Stimulated activated CD4-positive, alpha-beta T cell treated with anti-CD3 and anti-CD28 coated beads, Interleukin-12 subunit alpha, Interleukin-12 subunit beta, amount 100 ng/mL, for 24 hours (primary cell): ENCODE results near the gene HOXB4.

Experiments
- DNase-seq, 2 experiments: peaks; one replicate each; pipeline ENCODE4 v3.0.0-alpha.2; 2020; ENCODE audit warnings: low read depth in 2 of 2

Gene HOXB4

DNA sequence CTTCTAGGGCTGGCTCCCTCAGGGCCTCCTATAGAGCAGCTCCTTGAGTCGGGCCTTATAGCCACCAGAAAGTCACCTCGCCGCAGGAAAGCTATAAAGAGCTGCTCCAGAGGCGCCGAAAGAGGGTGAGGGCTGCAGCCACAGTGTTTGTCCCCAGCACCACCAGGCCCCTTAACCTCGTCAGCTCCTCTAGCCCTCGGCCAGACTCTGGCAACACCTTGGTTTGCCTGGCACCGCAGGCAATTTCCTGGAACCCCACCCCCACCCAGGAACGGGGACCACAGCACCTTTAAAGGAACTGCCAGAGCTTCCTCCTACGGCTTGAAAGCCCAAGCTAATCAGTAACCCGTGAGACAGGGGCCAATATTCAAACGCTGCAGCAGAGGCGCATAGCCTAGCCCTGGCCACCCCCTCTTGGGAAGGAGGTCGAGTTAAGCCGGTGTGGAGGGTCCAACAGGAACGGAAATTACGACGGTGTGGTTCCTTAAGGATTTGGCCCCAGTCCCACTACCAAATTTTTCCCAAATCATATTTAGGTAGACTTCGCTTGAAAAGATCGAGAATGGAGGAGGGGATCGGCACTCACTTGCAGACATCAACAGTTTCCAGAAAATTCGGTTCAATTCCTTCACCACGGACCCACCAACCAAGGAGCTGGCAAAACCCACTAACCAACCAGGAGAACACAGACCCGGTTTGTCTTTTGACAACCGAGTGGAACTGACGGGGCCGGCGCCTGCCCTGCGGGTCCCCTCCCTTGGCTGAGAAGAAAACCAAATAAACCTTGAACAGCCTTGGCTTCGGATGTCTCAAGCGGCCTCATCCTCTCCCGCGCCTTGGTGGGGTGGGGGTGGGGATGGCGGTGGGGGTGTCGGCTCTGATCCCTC, 23.6 kb upstream of the HOXB4 start:
- no peak for DNase-seq

- DNase-seq, result no peak
Measured at GRCh38 chr17:48601207-48601538, 23.0 kb upstream of the HOXB4 start.

GRCh38 chr17:48600244-48601098, 22.3 kb upstream of the HOXB4 start:
- DNase-seq, result no peak

- DNase-seq, result no peak
Measured at GRCh38 chr17:48599354-48599753, 21.2 kb upstream of the HOXB4 start.

GRCh38 chr17:48598736-48599135, 20.6 kb upstream of the HOXB4 start:
- DNase-seq, result no peak

DNA sequence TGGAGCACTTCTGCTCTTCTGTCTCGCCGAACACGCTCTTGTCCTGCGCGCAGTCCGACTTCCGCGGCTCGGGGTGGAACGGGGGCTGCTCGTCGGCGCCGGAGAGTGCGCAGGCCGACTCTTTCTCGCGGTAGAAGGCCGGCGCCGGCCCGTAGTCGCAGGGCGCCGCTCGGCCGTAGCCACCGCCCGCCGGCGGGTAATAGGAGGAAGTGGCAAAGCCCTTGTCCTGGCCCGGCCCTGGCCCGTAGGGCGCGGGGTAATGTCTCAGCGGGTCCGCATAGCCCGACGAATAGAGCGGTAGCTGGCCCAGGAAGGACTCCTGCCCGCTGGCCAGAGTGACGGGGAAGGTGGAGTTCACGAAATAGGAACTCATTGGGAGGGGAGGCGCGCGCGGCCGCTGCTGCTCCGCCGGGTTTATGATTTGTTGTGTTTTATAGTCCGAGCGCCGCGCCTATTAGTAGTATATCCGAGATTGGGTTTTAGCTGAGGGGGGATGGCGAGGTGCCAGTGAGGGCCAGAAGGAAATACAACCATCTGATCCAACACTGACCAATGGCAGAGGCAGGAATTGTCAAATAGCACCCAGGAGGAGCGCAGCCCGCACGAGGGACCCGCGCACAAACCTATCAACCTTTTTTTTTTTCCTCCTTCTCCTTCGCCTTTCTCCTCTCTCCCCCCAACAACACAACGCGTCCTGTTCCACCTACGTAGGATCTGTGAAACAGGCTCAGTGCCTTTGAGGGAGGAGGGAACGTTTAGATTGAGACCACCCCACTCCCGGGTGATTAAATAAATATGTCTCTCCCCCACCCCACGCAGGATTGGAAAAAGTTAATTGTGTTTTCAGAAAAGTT, 19.9 kb upstream of the HOXB4 start:
- no peak for DNase-seq

- no peak for DNase-seq
Measured at GRCh38 chr17:48597528-48597777, 19.3 kb upstream of the HOXB4 start.

DNA sequence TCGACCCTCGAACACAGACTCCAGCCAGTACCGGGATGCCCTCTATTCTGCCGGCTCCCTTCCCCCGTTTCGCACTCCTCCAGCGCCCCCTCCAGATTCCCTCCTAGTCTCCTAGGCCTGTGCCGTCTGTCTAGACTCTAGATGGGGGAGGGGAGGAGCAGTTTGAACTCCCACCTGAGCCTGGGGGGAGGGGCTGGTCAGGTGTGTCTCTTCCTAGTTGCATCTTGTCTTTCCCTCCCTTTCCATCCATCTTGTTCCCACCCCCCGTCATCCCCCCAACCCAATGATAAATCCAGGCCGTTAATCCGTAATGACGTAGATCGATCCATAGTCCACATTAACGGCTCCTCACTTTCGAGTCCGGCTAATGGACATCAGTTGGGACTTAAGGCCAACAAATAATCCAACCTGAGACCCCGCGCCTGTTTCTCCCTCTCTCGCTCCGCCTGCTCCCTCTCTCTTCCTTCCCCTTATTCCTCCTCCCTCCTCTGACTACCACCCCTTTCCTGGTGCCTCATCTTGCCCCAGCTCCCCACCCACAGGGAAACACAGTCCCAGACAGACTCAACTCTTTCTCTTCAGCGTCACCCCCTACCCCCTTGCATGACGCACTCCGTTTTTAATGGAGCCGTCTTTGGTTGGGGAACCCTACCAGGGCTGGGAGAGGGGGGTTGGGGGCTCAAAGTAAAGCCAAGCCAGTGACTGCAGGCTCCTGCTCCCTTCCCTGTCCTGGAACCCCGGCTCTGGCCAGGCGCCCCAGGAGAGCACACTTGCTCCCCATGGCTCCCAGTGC, 18.8 kb upstream of the HOXB4 start:
- DNase-seq, result no peak

DNA sequence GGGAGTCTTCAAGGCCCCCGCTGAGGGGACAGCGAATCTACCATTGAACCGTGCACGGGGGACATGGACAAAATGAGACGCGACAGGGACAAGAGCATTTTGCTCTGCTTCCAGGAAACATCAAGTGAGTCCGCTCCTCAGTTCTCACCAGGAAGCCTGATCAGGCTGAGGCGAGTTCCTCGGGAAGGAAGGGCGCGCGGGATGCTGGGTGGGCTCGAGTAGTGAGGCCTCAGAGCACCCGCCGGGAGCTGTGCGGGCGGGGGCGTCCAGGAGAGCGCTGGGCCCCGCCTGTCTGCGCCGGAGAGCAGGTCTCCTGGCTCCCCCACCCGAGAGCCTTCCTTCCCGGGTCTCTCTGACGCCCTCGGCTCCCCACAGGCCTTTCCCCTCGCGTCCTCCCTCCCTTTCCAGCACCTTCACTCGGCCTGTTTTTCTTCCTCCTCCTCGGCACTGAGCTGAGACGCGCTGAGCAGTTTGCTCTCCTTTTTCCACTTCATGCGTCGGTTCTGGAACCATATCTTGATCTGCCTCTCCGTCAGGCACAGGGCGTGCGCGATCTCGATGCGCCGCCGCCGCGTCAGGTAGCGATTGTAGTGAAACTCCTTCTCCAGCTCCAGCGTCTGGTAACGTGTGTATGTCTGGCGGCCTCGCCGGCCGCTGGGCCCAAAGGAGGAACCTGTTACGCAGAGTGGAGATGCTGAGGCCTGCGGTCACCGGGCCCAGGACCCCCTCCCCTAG, 18.0 kb upstream of the HOXB4 start:
- DNase-seq, result no peak

- DNase-seq, result no peak
Measured at GRCh38 chr17:48595278-48595999, 17.3 kb upstream of the HOXB4 start.

DNA sequence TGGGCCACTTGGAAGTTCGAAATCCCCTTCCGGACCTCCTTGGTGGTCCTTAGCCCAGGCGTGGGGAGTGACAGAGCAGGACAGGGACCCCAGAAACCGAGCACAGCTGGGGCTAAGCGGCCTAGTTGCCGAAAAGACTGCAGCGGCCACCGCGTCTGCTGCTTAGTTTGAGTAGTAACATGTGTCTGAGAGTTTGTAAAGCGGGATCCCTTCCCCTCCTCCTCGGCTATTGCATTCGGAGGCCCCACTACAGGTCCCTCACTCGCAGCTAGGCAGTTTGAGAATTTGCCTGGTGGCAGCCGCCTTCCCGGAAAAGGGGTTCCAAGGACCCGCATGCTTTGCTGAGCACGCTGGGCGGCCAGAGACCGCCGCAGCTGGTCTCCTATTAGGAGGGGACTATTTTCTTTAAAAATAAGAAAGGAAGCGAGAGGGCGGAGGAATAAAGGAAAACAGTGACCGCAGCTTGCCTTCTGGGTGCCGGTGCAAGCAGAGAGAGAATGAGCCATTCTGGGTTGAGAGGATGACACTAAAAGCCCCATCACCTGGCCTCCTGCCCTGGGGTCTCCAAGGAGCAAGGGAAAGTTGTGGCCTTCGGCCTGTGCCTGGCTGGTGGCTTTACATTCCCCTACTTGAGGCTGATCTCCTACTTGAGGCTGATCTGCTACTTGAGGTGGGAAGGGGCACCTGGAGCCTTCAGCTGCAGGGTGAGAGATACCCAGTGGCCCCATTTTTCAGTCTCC, 16.6 kb upstream of the HOXB4 start:
- no peak for DNase-seq

GRCh38 chr17:48593840-48594537, 15.8 kb upstream of the HOXB4 start:
- DNase-seq, result peak; percentile 54 to 76

- DNase-seq, result no peak
Measured at GRCh38 chr17:48593126-48593829, 15.1 kb upstream of the HOXB4 start, which contains the start of gene HOXB5. Gene HOXB5, minus strand, starts transcription at chr17:48593779. Its CDS starts 97 bp downstream, at chr17:48593682.

DNA sequence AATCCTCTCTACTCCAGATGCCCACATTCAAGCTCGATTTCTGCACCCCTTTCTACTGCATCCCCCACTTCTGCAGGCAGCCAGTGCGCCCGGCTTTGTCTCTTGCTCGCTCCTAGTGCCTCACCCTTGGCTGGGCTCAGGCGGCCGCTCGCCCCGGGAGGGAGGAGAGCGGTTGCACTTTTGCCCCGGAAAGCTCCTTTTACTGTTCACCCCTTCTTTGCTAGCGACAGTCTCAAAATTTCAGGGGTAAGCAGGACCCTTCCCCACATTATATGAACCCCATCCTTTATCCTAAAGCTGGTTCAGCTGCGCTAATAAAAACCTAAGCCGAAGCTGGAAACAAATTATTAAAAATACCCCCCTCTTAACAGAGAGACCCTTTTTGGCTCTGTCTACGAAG, 14.4 kb upstream of the HOXB4 start:
- no peak for DNase-seq

DNA sequence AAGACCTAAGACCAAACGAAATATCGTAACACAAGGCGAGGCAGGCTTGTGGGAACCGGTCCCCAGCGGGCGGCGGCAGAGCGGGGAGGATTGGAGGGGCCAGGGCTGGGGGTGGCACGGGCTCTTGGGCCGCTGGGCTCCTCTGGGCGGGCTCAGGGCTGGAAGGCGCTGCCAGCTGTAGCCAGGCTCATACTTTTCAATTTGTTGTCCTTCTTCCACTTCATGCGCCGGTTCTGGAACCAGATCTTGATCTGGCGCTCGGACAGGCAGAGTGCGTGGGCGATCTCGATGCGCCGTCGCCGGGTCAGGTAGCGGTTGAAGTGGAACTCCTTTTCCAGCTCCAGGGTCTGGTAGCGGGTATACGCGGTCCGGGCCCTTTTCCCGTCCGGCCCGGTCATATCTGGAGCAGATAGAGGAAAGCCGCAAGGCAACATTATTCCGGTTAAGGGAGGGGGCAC, 13.9 kb upstream of the HOXB4 start:
- no peak for DNase-seq

DNA sequence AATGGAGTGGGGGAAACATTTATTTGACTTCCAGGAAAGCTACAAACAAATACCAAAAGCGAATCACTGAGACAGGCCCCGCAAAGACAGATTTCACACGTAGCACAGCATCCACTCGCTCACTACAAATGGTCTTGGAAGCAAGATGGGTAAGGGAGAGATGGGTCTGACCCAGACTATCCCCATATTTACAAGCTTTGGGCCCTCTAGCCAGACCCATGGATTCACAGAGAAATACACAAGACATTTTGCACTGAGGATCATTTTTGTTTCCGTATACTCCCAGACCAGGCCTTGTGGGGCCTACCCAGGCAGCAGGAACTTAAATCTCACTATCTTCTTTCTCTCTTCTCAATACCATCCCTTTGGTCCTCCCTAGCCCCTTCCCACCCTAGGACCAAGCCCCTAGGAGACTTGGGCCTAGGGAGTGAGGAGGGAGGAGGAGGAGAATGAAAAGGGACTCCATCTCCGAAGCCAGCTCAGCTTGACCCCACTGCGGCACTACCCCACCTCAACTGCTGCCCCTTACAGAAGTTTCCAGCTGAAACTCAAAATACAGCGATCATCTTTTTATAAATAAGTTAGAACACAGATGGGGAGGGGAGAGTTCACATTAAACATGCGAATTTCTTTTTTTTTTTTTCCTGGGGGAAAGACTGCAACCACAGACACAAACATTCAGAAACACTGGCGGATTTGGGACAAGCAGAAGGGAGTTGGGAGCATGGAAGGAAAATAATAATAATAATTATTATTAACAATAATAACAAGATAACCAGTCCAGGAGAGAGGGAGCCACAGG, 13.3 kb upstream of the HOXB4 start:
- DNase-seq, result no peak

DNA sequence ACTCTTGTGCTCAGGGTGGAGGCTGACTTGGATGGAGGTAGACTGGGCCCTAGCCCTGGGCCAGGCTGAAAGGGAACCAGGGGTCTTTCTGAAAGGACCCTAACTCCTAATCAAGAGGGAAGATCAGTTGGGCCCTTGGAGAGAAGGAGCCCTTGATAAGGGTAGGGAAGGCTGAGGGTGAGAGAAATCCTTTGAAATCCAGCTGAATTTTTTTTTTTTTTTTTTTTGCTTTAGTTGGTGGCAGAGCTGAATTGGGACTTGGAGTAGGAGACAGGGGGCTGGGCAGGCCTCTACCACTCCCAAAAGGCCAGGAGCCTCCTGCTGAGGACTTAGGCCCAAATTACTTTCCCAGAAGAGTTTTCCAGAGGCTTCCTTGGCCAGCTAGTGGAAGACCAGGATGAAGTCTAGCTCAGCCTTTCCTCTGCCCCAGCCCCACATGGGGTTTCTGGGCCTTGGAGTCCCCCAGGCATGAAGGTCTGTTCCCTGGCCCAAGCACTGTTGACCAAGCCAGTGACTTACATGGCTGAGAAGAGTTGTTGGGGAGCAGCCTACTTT, 12.5 kb upstream of the HOXB4 start:
- no peak for DNase-seq
